Mesenchymal stem cell (in vitro differentiated cells and primary cell): ENCODE data around the gene FAM219A.
A peak's percentile ranks its signal among the peaks of the same experiment; 100 is the strongest.

Source experiments
- DNase-seq: peaks from one replicate; pipeline ENCODE4 v3.0.0-alpha.2; 2013
- H2AFZ ChIP-seq: one replicate; pipeline ENCODE4 v1.6.1; 2013; ENCODE audit warnings: low read depth, mild to moderate bottlenecking, control low read depth, inconsistent platforms, low read length, moderate library complexity
- H2AK5ac ChIP-seq: 2 replicates; pipeline ENCODE4 v1.6.1; 2013; ENCODE audit warnings: low read length, moderate library complexity, mild to moderate bottlenecking, inconsistent platforms; ENCODE audit not compliant: severe bottlenecking
- H2BK120ac ChIP-seq: one replicate; pipeline ENCODE4 v1.6.1; 2013; ENCODE audit warnings: low read depth, mild to moderate bottlenecking, inconsistent platforms, low read length, moderate library complexity
- H2BK12ac ChIP-seq, 2 experiments: one replicate each; pipeline ENCODE4 v1.6.1; 2013; ENCODE audit warnings: inconsistent platforms in 2 of 2, low read length in 2 of 2, mild to moderate bottlenecking in 2 of 2, moderate library complexity in 2 of 2, control low read depth in 1 of 2
- H2BK15ac ChIP-seq: one replicate; pipeline ENCODE4 v1.6.1; 2013; ENCODE audit warnings: mild to moderate bottlenecking, low read depth, inconsistent platforms; ENCODE audit not compliant: poor library complexity, severe bottlenecking
- H2BK5ac ChIP-seq: 2 replicates; pipeline ENCODE4 v1.6.1; 2013; ENCODE audit warnings: low read depth, mild to moderate bottlenecking, low read length, control low read depth, inconsistent platforms; ENCODE audit not compliant: poor library complexity, severe bottlenecking
- H3K14ac ChIP-seq, 2 experiments: one replicate each; pipeline ENCODE4 v1.6.1; 2013; ENCODE audit warnings: inconsistent platforms in 2 of 2, low read length in 2 of 2, control low read depth in 1 of 2, mild to moderate bottlenecking in 1 of 2, moderate library complexity in 1 of 2
- H3K18ac ChIP-seq, 2 experiments: one replicate each; pipeline ENCODE4 v1.6.1; 2013; ENCODE audit warnings: inconsistent platforms in 2 of 2, low read length in 2 of 2, control low read depth in 1 of 2, low read depth in 1 of 2, mild to moderate bottlenecking in 1 of 2
- H3K23ac ChIP-seq, 2 experiments: one replicate each; pipeline ENCODE4 v1.6.1; 2013; ENCODE audit warnings: inconsistent platforms in 2 of 2, low read length in 2 of 2, mild to moderate bottlenecking in 2 of 2, moderate library complexity in 2 of 2, control low read depth in 1 of 2
- H3K27ac ChIP-seq: 2 replicates; pipeline ENCODE4 v1.5.1; 2013; ENCODE audit warnings: mild to moderate bottlenecking, moderate library complexity, low read length, control low read depth, inconsistent platforms; ENCODE audit not compliant: poor library complexity, severe bottlenecking
- H3K27me3 ChIP-seq, 2 experiments: 2 replicates each; pipeline versions ENCODE4 v1.6.1 to v1.7.0; 2013; ENCODE audit warnings: low read length in 2 of 2, mild to moderate bottlenecking in 2 of 2, moderate library complexity in 2 of 2, control low read depth in 1 of 2, inconsistent platforms in 1 of 2; ENCODE audit not compliant: control insufficient read depth in 1 of 2, insufficient read depth in 1 of 2
- H3K36me3 ChIP-seq, 2 experiments: 2 replicates each; pipeline versions ENCODE4 v1.6.1 to v1.7.0; 2013; ENCODE audit warnings: low read length in 2 of 2, control low read depth in 1 of 2, inconsistent platforms in 1 of 2, low read depth in 1 of 2, mild to moderate bottlenecking in 1 of 2; ENCODE audit not compliant: insufficient read depth in 2 of 2, control insufficient read depth in 1 of 2
- H3K4ac ChIP-seq, 2 experiments: one replicate each; pipeline ENCODE4 v1.6.1; 2013; ENCODE audit warnings: inconsistent platforms in 2 of 2, low read length in 2 of 2, mild to moderate bottlenecking in 2 of 2, moderate library complexity in 2 of 2, control low read depth in 1 of 2, low read depth in 1 of 2
- H3K4me1 ChIP-seq: 2 replicates; pipeline ENCODE4 v1.6.1; 2013; ENCODE audit warnings: low read depth, low read length, control low read depth; ENCODE audit not compliant: control insufficient read depth, insufficient read depth
- H3K4me2 ChIP-seq: 2 replicates; pipeline ENCODE4 v1.6.1; 2013; ENCODE audit warnings: low read length, mild to moderate bottlenecking, inconsistent platforms; ENCODE audit not compliant: poor library complexity, severe bottlenecking
- H3K4me3 ChIP-seq, 2 experiments: 2 replicates each; pipeline versions ENCODE4 v1.5.1 to v1.7.0; 2013; ENCODE audit warnings: low read length in 2 of 2, mild to moderate bottlenecking in 2 of 2, control low read depth in 1 of 2, low read depth in 1 of 2; ENCODE audit not compliant: insufficient read depth in 1 of 2
- H3K79me1 ChIP-seq: replicated peaks from 2 replicates; pipeline ENCODE4 v1.6.1; 2013; ENCODE audit warnings: mild to moderate bottlenecking, control low read depth, low read length, inconsistent platforms; ENCODE audit not compliant: poor library complexity, severe bottlenecking
- H3K9ac ChIP-seq: 2 replicates; pipeline ENCODE4 v1.7.0; 2013; ENCODE audit warnings: mild to moderate bottlenecking, low read length, moderate library complexity
- H3K9me3 ChIP-seq: 2 replicates; pipeline ENCODE4 v1.7.0; 2013; ENCODE audit warnings: mild to moderate bottlenecking, low read length; ENCODE audit not compliant: control insufficient read depth
- H4K8ac ChIP-seq: one replicate; pipeline ENCODE4 v1.6.1; 2013; ENCODE audit warnings: inconsistent platforms, mild to moderate bottlenecking, low read length, moderate library complexity
- H4K91ac ChIP-seq: one replicate; pipeline ENCODE4 v1.6.1; 2013; ENCODE audit warnings: mild to moderate bottlenecking, low read length, inconsistent platforms
- WGBS: methylation state at CpG from one replicate; pipeline ENCODE4 v1.1.7; 2013; ENCODE audit warnings: mixed read lengths; 5-methylcytosine and 5-hydroxymethylcytosine counted together

The FAM219A gene

GRCh38 chr9:34379334-34380033 is 78.9 kb downstream of the FAM219A start:
- Histone ChIP-seq H2BK5ac (no peak overlapping the region), H3K4me2 (peak overlapping the region; percentile 72), H3K4me1 (peaks cover 32% of the 10 kb centered on the region), H3K9me3 (no peaks in the 10 kb centered on the region), H4K91ac (no peak overlapping the region), H3K36me3 (no peaks in the 10 kb centered on the region), H3K4ac (no peak overlapping the region), H3K14ac (no peak overlapping the region), H3K23ac (no peak overlapping the region), H2AFZ (peak overlapping the region; percentile 36), H3K9ac (peak overlapping the region; percentile 31), H2BK15ac (no peak overlapping the region), H2AK5ac (no peak overlapping the region), H3K27me3 (peaks cover 18 to 28% of the 10 kb centered on the region in 2 experiments), H3K18ac (peak overlapping the region in 1 of 2 experiments; percentile 42), H3K27ac (no peak overlapping the region), H3K79me1 (no peaks in the 10 kb centered on the region), H3K4me3 (peak overlapping the region; percentile 52 to 70), H4K8ac (no peak overlapping the region), H2BK12ac (no peak overlapping the region), H2BK120ac (no peak overlapping the region)
- WGBS = under 1% methylated on average over 31 of the region's 35 CpGs
- peak; percentile 82 for DNase-seq

GRCh38 chr9:34378376-34379060 is 79.9 kb downstream of the FAM219A start:
- H3K4me2 ChIP-seq = no peak overlapping the region
- H2BK12ac ChIP-seq = no peak overlapping the region
- H3K79me1 ChIP-seq = no peaks in the 10 kb centered on the region
- DNase-seq = no peak
- no peak overlapping the region for H3K27ac ChIP-seq
- H3K23ac ChIP-seq = no peak overlapping the region
- no peaks in the 10 kb centered on the region for H3K9me3 ChIP-seq
- H3K9ac ChIP-seq = no peak overlapping the region
- no peak overlapping the region for H3K14ac ChIP-seq
- no peak overlapping the region for H4K91ac ChIP-seq
- peaks cover 20 to 22% of the 10 kb centered on the region in 2 experiments for H3K27me3 ChIP-seq
- H2BK120ac ChIP-seq = no peak overlapping the region
- no peak overlapping the region for H3K4me3 ChIP-seq
- H3K36me3 ChIP-seq = no peaks in the 10 kb centered on the region
- H2BK5ac ChIP-seq = no peak overlapping the region
- H3K4me1 ChIP-seq = peaks cover 32% of the 10 kb centered on the region
- 93% methylated on average over 3 of the region's 3 CpGs for WGBS
- H3K18ac ChIP-seq = no peak overlapping the region
- no peak overlapping the region for H2AFZ ChIP-seq
- no peak overlapping the region for H4K8ac ChIP-seq
- no peak overlapping the region for H3K4ac ChIP-seq
- H2BK15ac ChIP-seq = no peak overlapping the region
- no peak overlapping the region for H2AK5ac ChIP-seq

DNA sequence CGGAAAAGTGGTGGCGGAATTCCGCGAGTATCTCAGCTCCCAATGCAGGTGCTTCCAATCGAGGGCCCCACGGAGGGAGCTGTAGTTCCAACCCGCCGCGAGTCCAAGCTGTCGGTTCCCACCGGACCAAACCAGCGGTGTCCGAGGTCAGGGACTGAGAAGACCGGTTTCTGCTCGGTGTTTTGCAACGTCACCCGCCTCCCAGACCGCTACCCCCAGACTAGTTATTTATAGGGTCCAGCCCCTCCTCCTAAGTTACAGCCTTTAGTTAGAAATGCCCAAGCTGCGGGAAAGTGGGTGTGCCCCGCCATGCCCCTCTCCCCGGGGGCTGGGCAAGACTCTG is 81.0 kb downstream of the FAM219A start:
- H2BK12ac ChIP-seq = no peak overlapping the region
- DNase-seq = peak; percentile 34
- no peak overlapping the region for H2AK5ac ChIP-seq
- no peak overlapping the region for H2BK15ac ChIP-seq
- WGBS = 20% methylated on average over 18 of the region's 21 CpGs
- H4K91ac ChIP-seq = no peak overlapping the region
- H3K23ac ChIP-seq = no peak overlapping the region
- no peaks in the 10 kb centered on the region for H3K79me1 ChIP-seq
- peak overlapping the region; percentile 98 for H3K4me2 ChIP-seq
- peak overlapping the region; percentile 83 for H3K9ac ChIP-seq
- H3K27me3 ChIP-seq = peaks cover 14 to 22% of the 10 kb centered on the region in 2 experiments
- no peak overlapping the region for H4K8ac ChIP-seq
- no peak overlapping the region for H3K27ac ChIP-seq
- H3K4me1 ChIP-seq = peaks cover 32% of the 10 kb centered on the region
- H3K14ac ChIP-seq = peak overlapping the region in 1 of 2 experiments; percentile 29
- peak overlapping the region; percentile 60 to 86 for H3K4me3 ChIP-seq
- no peaks in the 10 kb centered on the region for H3K9me3 ChIP-seq
- no peak overlapping the region for H3K4ac ChIP-seq
- H2BK5ac ChIP-seq = no peak overlapping the region
- H2AFZ ChIP-seq = no peak overlapping the region
- H2BK120ac ChIP-seq = no peak overlapping the region
- no peak overlapping the region for H3K18ac ChIP-seq
- peaks cover 0 to 3% of the 10 kb centered on the region in 2 experiments for H3K36me3 ChIP-seq

DNA sequence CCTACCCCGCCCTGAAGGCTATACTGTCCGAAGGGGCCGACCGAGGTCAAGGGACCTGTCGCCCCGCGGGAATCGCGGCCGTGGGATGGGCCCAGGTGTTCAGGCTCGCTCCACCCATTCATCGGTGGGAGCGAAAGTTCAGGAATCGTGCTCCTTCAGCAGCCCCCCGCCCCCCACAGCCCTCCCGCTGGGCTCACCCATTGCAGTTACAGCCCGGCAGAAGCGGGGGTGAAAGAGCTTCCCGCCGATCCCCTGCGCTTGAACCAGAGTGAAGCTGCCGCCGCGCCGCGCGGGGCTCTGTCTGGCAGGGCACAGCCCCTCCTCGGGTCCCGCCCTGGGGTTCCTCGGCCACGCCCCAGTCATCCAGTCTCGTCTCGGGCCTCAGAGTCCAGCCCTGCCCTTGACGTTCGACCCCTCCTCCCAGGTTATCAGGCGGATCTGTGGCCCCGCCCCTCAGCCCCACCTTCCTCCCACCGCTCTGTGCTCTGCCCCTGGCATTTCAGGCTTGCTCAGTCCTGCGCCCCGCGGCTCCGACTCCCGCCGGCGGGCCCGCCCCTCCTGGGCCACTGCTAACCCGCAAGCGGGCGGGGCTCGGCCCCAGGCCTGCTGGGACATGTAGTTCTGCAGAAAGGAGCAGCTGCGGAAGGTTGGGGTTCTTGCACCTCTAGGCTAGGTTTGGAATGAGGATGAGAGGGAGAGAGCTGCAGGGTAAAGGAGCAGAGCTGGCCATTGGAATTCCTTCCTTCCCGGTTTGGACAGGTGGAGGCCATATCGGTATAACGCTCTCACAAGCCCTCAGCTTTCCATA is 81.6 kb downstream of the FAM219A start, which contains the start of gene MYORG:
Gene MYORG (minus strand): TSS at position 303 of the 808 bp plus-strand sequence. CDS start 3,955 bp downstream, outside the sequence.
- DNase-seq = peak; percentile 82
- peaks cover 8 to 24% of the 10 kb centered on the region in 2 experiments for H3K27me3 ChIP-seq
- WGBS = 1% methylated on average over 49 of the region's 54 CpGs
- no peaks in the 10 kb centered on the region for H3K9me3 ChIP-seq
- H4K91ac ChIP-seq = no peak within 1 kb of the TSS
- H3K9ac ChIP-seq = peak within 1 kb of the TSS; percentile 83
- H3K4me1 ChIP-seq = peaks cover 32% of the 10 kb centered on the region
- H3K4me2 ChIP-seq = peak within 1 kb of the TSS; percentile 98
- peak within 1 kb of the TSS; percentile 60 to 86 for H3K4me3 ChIP-seq
- H2BK5ac ChIP-seq = no peak within 1 kb of the TSS
- no peak within 1 kb of the TSS for H2BK120ac ChIP-seq
- H2AFZ ChIP-seq = peak within 1 kb of the TSS; percentile 67
- H4K8ac ChIP-seq = peak within 1 kb of the TSS; percentile 22
- H3K18ac ChIP-seq = peak within 1 kb of the TSS in 1 of 2 experiments; percentile 11
- peaks cover 0 to 8% of the 10 kb centered on the region in 2 experiments for H3K36me3 ChIP-seq
- peak within 1 kb of the TSS in 1 of 2 experiments; percentile 15 for H3K4ac ChIP-seq
- no peak within 1 kb of the TSS for H3K23ac ChIP-seq
- no peaks in the 10 kb centered on the region for H3K79me1 ChIP-seq
- H2BK12ac ChIP-seq = no peak within 1 kb of the TSS
- peak within 1 kb of the TSS in 1 of 2 experiments; percentile 29 for H3K14ac ChIP-seq
- peak within 1 kb of the TSS; percentile 26 for H2BK15ac ChIP-seq
- no peak within 1 kb of the TSS for H2AK5ac ChIP-seq
- no peak within 1 kb of the TSS for H3K27ac ChIP-seq
